SK-N-MC (cell line): ENCODE results near the gene ELOVL6.

Source experiments
- EZH2 ChIP-seq: fragments of 200-600 bp; sonication (generic); IDR thresholded peaks from one replicate; pipeline ENCODE4 v1.6.1; 2017; ENCODE audit warnings: antibody characterized with exemption
- POLR2AphosphoS5 ChIP-seq: IDR thresholded peaks from 2 replicates; pipeline ENCODE4 v1.6.1; 2012; ENCODE audit warnings: mild to moderate bottlenecking, low read depth, low read length, borderline replicate concordance

DNA sequence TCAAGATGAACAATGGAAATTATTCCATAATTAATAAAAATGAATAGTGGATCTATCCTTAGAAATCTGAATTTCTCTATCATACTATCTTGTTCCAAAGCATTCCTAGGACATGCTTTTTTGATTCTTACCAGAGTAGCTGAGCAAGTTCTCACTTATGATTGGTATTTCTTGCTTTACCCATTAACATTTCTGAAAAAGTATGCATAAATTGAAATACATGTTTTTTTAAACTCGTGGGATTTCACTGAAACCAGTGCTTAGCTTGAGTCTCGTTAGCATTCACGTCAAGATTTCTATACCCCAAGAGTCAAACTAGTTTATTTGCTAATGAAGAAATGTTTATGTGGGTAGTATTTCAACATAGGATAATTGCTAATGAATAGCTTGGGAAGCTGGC is 89.0 kb downstream of the ELOVL6 start:
- TF ChIP-seq EZH2 (no peak), POLR2AphosphoS5 (no peak)
